Activated CD4-positive, alpha-beta T cell treated with anti-CD3 and anti-CD28 coated beads, Interleukin-2, Interleukin-4, amounts not matched to agents 100 ng/mL and 50 ng/mL, durations not matched to agents 16 hours and 8 hours (primary cell): ENCODE results near the gene NHERF1.

Source experiments
- DNase-seq: peaks from one replicate; pipeline ENCODE4 v3.0.0-alpha.2; 2020; ENCODE audit warnings: low spot score

Gene NHERF1

GRCh38 chr17:74749279-74750038, 1.0 kb downstream of the NHERF1 start:
- DNase-seq, result peak; percentile 43

- DNase-seq, result no peak
Observed at GRCh38 chr17:74750039-74750326, 1.6 kb downstream of the NHERF1 start.

- no peak for DNase-seq
Observed at GRCh38 chr17:74750327-74751069, 2.1 kb downstream of the NHERF1 start.

GRCh38 chr17:74752415-74752814, 4.0 kb downstream of the NHERF1 start:
- DNase-seq, result no peak

GRCh38 chr17:74752822-74753401, 4.5 kb downstream of the NHERF1 start:
- DNase-seq, result no peak

- no peak for DNase-seq
Observed at GRCh38 chr17:74754832-74755231, 6.4 kb downstream of the NHERF1 start.

GRCh38 chr17:74755533-74755932, 7.1 kb downstream of the NHERF1 start:
- DNase-seq, result no peak

GRCh38 chr17:74756891-74757290, 8.5 kb downstream of the NHERF1 start:
- no peak for DNase-seq

GRCh38 chr17:74757502-74757901, 9.1 kb downstream of the NHERF1 start:
- no peak for DNase-seq

GRCh38 chr17:74757931-74758847, 9.8 kb downstream of the NHERF1 start:
- no peak for DNase-seq

- no peak for DNase-seq
Observed at GRCh38 chr17:74758848-74759168, 10.4 kb downstream of the NHERF1 start.

- DNase-seq, result peak; percentile 76
Observed at GRCh38 chr17:74759243-74759801, 10.9 kb downstream of the NHERF1 start.

- no peak for DNase-seq
Observed at GRCh38 chr17:74759941-74760340, 11.5 kb downstream of the NHERF1 start.

GRCh38 chr17:74760404-74761105, 12.1 kb downstream of the NHERF1 start:
- no peak for DNase-seq

GRCh38 chr17:74761419-74761818, 13.0 kb downstream of the NHERF1 start:
- DNase-seq, result no peak

- DNase-seq, result no peak
Observed at GRCh38 chr17:74761931-74762330, 13.5 kb downstream of the NHERF1 start.

GRCh38 chr17:74763565-74764387, 15.3 kb downstream of the NHERF1 start:
- DNase-seq, result no peak

GRCh38 chr17:74764751-74765286, 16.4 kb downstream of the NHERF1 start:
- DNase-seq, result no peak

- DNase-seq, result no peak
Observed at GRCh38 chr17:74766413-74766812, 18.0 kb downstream of the NHERF1 start.

- DNase-seq, result no peak
Observed at GRCh38 chr17:74767111-74767516, 18.7 kb downstream of the NHERF1 start.
